ENCODE results near the gene MTTP. TPM values are rescaled to one million over a fixed set of nuclear protein-coding genes. Genes with fewer than 3 reads are reported as not detected.

The MTTP gene
- total RNA-seq, 3 donors from 2014 or later, result 0.64 TPM; not detected in 2

DNA sequence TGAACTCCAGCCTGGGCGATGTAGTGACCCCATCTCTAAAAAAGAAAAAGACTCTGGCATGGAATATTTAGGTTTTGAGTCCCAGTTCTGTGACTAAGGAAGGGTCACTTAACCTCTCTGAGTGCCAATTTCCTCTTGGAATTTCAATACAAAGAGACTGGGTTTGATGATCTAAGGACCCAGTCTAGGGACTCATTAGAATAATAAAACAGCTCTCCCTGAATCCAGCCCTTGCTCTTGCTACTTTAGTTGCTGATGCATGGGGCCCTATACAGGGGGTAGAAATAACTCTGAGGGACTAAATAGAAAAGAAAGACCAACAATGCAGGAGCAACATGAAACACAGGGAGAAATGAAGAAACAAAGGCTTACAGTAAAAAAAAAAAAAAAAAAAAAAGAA is 70.4 kb downstream of the MTTP start:
- DNase-seq (ENCODE audit: low spot score in 2 of 2), result no peak
- H3K4me1 ChIP-seq, result no peaks in the 10 kb centered on the region
- TF ChIP-seq POLR2A (IDR thresholded peaks at IDR 0.05) (no peak), CTCF (IDR thresholded peaks at IDR 0.05) (no peak), POLR2AphosphoS5 (IDR thresholded peaks at IDR 0.05) (no peak)
- H3K27me3 ChIP-seq, result no peaks in the 10 kb centered on the region
- intact Hi-C loops (cut with DNase I; ENCODE audit: low total_unique reads), result no loop called here
- H3K36me3 ChIP-seq, result no peaks in the 10 kb centered on the region
- no peak overlapping the region for H3K4me3 ChIP-seq
- H3K9me3 ChIP-seq, result no peaks in the 10 kb centered on the region
- H3K27ac ChIP-seq, result no peak overlapping the region

GRCh38 chr4:99645638-99646037 is 71.0 kb downstream of the MTTP start:
- Histone ChIP-seq H3K9me3 (no peaks in the 10 kb centered on the region), H3K4me3 (no peak overlapping the region), H3K27ac (no peak overlapping the region), H3K4me1 (no peaks in the 10 kb centered on the region), H3K36me3 (no peaks in the 10 kb centered on the region), H3K27me3 (no peaks in the 10 kb centered on the region)
- intact Hi-C loops (cut with DNase I; ENCODE audit: low total_unique reads), result no loop called here
- no peak for DNase-seq (ENCODE audit: low spot score in 2 of 2)
- TF ChIP-seq CTCF (IDR thresholded peaks at IDR 0.05), result no peak
- TF ChIP-seq POLR2A (IDR thresholded peaks at IDR 0.05), result no peak
- TF ChIP-seq POLR2AphosphoS5 (IDR thresholded peaks at IDR 0.05), result no peak

GRCh38 chr4:99647071-99647470 is 72.4 kb downstream of the MTTP start:
- Histone ChIP-seq H3K4me3 (no peak overlapping the region), H3K9me3 (no peaks in the 10 kb centered on the region), H3K36me3 (no peaks in the 10 kb centered on the region), H3K4me1 (no peaks in the 10 kb centered on the region), H3K27me3 (no peaks in the 10 kb centered on the region), H3K27ac (no peak overlapping the region)
- intact Hi-C loops (cut with DNase I; ENCODE audit: low total_unique reads), result no loop called here
- TF ChIP-seq POLR2A (IDR thresholded peaks at IDR 0.05) (no peak), CTCF (IDR thresholded peaks at IDR 0.05) (no peak), POLR2AphosphoS5 (IDR thresholded peaks at IDR 0.05) (no peak)
- DNase-seq (ENCODE audit: low spot score in 2 of 2), result no peak

GRCh38 chr4:99648321-99648720 is 73.7 kb downstream of the MTTP start:
- intact Hi-C loops (cut with DNase I; ENCODE audit: low total_unique reads), result no loop called here
- no peak for DNase-seq (ENCODE audit: low spot score in 2 of 2)
- H3K36me3 ChIP-seq, result no peaks in the 10 kb centered on the region

GRCh38 chr4:99649208-99649607 is 74.6 kb downstream of the MTTP start:
- no peak overlapping the region for H3K27ac ChIP-seq
- intact Hi-C loops (cut with DNase I; ENCODE audit: low total_unique reads), result no loop called here
- no peak for DNase-seq (ENCODE audit: low spot score in 2 of 2)

More at GRCh38 chr4:99648321-99648720, 73.7 kb downstream of the MTTP start:
- Histone ChIP-seq H3K4me1 (no peaks in the 10 kb centered on the region), H3K9me3 (no peaks in the 10 kb centered on the region), H3K27me3 (no peaks in the 10 kb centered on the region), H3K27ac (no peak overlapping the region), H3K4me3 (no peak overlapping the region)
- no peak for TF ChIP-seq POLR2A (IDR thresholded peaks at IDR 0.05)

More at GRCh38 chr4:99649208-99649607, 74.6 kb downstream of the MTTP start:
- H3K4me3 ChIP-seq, result no peak overlapping the region
- TF ChIP-seq POLR2A (IDR thresholded peaks at IDR 0.05) (no peak), POLR2AphosphoS5 (IDR thresholded peaks at IDR 0.05) (no peak), CTCF (IDR thresholded peaks at IDR 0.05) (no peak)
- H3K4me1 ChIP-seq, result no peaks in the 10 kb centered on the region
- H3K36me3 ChIP-seq, result no peaks in the 10 kb centered on the region
- no peaks in the 10 kb centered on the region for H3K9me3 ChIP-seq
- no peaks in the 10 kb centered on the region for H3K27me3 ChIP-seq

Measured in breast epithelium (tissue), 4 donors.